Activated CD4-positive, alpha-beta T cell treated with anti-CD3 and anti-CD28 coated beads, Interleukin-2, amount 50 U/mL, for 48 hours (primary cell): ENCODE data around the gene FAM162A.
"Not testable (repeated sequence)": the region's sequence is repeated elsewhere in the genome, so short reads cannot be mapped to it uniquely, and the experiment has no call there.

Experiments used
- DNase-seq, 2 experiments: peaks; one replicate each; pipeline ENCODE4 v3.0.0-alpha.2; 2020

Gene FAM162A

GRCh38 chr3:122383771-122384697, at the start of gene FAM162A:
Gene FAM162A (plus strand): TSS chr3:122384182. CDS start chr3:122384266, 84 bp downstream.
- DNase-seq: peak; percentile 92 to 94

DNA sequence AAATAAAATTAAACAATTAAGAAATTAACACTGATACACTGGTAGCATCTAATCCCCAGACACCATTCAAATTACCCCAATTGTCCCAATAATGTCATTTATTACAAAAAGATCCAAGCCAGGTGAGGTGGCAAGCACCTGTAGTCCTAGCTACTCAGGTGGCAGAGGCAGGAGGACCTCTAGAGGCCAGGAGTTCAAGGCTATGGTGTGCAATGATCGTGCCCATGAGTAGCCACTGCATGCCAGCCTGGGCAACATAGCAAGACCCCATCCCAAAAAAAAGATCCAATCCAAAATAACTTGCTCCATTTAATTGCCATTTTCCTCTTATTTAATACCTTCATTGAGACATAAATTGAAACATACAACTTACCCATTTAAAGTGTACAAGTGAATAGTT, 41.2 kb upstream of the FAM162A start:
- no peak for DNase-seq

DNA sequence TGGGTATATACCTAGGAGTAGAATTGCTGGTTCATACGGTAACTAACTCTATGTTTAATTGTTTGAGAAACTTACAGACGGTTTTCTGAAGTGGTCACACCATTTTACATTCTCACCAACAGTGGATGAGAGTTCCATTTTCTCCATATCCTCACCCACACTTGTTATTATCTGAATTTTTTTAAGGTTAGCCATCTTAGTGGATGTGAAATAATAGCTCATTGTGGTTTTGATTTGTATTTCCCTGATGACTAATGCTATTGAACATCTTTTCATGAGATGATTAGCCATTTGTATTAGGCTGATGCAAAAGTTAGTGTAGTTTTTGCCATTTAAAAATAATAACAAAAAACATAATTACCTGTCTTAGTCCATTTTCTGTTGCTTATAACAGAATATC, 40.3 kb upstream of the FAM162A start:
- DNase-seq: no peak

DNA sequence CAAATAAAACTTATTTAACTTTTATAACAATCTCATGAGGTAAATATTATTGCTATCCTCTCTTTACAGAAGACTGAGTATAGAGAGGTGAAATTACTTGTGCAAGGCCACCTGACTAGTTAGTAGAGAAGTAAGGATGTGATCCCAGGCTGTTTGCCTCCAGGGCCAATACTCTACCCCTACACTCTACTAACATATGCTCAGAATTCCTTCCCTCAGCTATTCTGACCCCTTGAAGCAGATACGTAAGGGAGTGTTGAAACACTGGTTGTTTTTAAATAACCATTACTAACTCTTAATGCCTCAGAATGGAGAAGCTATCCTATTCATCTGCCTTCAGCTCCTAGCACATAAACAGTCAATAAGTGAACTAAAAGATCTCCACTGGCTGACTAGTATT, 34.8 kb upstream of the FAM162A start:
- DNase-seq: no peak

GRCh38 chr3:122350814-122351418, 33.1 kb upstream of the FAM162A start:
- no peak for DNase-seq

DNA sequence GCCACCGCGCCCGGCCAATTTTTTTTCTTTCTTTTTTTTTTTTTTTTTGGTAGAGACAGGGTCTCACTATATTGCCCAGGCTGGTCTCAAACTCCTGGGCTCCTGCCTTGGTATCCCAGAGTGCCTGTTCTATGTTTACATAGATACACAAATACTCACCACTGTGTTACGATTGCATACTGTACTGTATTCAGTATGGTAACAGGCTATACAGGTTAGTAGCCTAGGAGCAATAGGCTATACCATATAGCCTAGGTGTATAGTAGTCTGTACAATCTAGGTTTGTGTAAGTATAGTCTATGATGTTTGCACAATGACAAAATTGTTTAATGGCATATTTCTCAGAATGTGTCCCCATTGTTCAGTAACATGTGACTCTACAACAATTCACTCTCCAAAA, 32.4 kb upstream of the FAM162A start:
- no peak for DNase-seq

DNA sequence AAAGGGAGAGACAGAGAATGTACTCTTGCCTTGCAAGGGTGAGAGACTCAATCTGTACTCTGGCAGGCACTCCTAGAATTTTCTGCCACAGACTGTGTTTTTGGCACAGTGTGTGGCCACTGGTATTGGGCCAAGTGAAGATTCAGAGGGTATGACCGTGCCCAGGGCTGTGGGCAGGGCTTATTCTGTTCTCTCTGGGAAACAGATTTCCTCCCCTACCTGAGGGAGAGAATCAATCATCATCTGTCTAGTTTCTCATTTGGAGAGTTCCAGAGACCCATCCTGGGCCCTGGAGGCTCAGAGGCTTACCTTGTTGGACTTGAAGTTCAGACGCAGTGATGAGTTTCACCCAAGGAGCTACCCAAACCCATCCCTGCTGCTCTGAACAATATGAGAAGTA, 30.8 kb upstream of the FAM162A start:
- no peak for DNase-seq

DNA sequence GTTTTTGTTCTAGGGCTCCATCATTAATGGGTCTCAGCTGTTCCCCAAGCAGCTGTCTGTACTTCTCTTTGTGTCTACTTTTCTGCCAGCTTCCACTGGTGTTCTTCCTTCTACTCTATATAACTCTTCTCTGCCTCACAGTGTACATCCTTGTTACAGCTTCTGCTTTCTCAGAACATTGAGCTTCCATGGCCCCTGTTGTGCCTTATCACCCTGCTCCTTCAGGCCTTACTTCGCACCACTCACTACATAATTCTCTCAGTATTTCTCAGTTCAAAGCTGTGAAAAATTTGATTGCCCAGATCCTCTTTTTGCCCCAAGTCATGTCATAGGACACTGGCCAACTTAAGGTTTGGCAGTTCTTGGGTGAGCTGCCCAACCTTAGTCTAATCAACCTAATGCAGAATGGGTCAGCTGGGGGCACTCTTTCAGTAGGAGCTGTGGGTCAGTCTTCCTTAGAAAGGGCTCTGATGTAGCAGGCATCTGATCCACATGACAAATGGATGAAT, 30.0 kb upstream of the FAM162A start:
- DNase-seq: no peak

DNA sequence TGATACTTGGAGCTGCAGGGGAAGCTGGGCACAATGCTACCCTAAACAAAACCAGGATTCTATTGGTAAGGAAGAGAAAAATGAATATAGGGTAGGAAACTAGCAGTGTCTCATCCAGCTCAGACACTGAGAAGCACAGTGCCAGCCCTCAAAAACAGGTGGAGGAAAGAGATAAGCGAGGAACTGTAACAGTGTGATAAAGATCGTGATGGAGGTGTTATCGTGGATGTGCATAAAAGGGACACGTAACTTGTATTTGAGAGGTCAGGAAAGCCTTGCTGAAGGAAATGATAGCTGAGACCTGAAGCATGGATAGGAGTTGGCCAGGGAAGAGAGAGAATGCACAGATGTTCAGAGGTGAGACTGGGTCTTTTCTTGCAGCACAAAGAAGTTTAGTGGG, 28.4 kb upstream of the FAM162A start:
- DNase-seq: no peak

DNA sequence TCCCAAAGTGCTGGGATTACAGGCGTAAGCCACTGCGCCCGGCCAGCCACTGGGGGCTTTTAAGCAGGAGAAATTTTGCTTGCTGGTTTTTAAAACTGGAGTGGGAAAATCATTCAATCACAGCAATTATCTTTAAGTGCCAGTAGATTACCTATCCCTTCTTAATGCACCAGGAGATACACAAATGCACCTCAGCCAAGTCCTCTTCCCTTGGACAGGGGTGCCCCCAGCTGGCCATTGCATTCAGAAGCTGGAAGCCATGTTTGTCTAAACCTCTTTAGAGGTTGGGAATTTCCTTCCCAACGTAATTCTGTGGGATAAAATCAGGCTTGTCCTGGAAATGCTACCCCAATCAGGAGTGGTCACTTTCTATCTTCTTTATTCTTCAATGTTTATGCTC, 27.6 kb upstream of the FAM162A start:
- peak; percentile 22 to 23 for DNase-seq

DNA sequence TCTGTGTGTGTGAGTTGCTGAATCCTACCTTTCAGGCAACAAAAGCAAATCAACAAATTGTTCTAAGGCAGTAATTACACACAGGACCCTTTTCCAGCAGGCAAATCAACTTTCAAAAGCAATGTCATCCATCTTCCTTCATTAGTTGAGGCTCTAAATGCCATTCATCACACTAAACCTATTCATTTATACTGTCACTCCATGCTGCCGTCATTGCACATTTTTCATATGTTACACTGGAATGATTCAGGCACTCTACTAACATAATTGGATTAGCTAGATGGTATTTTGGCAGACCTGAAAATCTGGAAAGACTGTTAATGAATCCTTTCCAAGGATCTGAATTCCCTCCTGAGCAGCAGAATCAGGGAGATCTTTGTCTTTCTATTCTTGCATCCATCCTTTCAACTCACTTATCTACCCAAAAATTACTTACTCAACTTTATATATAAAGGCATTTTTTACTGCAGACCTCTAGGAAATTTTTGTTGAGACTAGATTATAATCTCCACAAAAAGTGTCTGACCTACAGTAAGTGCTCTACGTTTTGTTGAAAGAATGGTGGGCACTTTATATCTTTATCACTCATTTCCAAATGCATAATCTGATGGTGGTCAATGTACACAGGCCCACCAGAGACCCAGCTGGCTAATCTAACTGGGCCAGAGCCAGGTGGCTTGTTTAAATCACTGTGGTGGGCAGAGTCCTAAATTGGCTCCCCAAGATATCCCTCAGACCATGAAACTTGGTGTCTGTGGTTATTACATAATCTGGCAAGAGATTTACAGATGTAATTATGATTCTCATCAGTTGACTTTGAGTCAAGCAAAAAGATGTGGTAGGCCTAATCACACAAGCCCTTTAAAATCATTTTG, 25.9 kb upstream of the FAM162A start:
- no peak for DNase-seq

DNA sequence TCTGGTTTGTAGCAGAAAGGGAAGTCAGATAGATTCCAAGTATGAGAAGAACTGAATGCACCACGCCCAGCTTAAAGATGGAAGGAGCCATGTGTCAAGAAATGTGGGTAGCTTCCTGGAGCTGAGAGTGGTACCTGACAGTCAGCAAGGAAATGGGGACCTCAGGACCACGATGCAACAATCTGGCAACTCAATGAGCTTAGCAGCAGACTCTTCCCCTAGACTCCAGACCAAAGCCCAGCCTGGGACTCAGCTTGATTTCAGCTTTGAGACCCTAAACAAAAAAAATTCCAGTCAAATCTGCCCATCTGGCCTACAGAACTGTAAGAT, 25.3 kb upstream of the FAM162A start:
- DNase-seq: no peak

GRCh38 chr3:122362026-122362425, 22.0 kb upstream of the FAM162A start:
- no peak for DNase-seq

- no peak for DNase-seq
These were observed 19.5 kb upstream of the FAM162A start for GRCh38 chr3:122364490-122364889.

GRCh38 chr3:122365073-122365472, 18.9 kb upstream of the FAM162A start:
- no peak for DNase-seq

GRCh38 chr3:122365582-122366378, 18.2 kb upstream of the FAM162A start:
- not testable (repeated sequence) for DNase-seq

GRCh38 chr3:122366379-122366749, 17.6 kb upstream of the FAM162A start:
- DNase-seq: no peak

DNA sequence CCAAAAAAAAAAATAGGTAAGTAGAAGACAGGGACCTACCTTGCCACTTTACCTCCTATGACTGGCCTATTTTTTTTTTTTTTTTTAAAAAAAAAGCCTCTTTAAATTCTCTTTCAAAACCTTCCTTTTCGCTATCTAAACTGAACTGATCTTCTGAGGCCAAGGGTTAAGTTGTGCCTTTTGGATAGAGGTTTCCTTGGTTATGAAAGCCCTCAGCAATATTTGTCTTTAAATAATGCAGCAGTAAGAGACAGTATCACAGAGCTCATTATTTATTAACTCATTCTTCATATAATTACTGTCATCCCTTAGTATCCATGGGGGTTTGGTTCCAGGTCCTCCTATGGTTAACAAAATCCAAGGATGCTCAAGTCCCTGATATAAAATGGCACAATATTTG, 9.9 kb upstream of the FAM162A start:
- no peak for DNase-seq

GRCh38 chr3:122377975-122378374, 6.0 kb upstream of the FAM162A start:
- no peak for DNase-seq

DNA sequence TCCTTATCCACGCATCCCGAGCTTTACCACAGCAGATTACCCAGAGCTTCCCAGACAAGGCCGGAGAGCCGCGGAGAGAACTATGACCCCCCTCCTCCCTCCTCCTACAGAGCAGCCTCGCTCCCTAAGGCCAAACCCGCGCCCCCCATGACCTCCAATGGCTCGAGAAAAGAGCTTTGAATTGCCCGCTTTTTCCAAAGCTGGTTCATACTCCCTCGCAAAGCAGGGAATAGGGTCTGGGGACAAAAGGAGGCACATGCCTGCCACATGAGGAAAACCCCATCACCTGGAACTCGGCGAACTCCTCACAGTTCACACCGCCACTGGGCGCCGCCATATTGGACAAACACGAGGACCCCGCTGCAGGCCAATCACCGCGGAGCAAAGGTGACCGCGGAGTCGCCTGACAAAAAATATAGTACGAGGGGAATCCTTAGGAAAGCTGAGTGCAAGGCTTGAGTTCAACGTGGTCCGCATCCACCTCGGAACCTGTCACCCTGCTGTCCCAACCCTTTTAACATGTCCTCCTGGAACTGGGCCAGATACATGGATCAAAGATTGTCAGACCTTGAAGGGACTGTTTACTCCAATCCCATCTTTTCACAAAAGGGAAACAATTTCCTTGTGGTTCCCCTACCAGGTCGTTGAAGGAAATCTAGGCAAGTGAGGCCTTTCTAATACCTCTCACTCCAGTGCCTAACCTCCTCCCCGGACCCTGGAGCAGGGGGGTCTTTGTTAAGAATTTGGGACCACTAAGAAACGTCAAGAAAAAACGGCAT, 905 bp upstream of the FAM162A start, which contains the start of gene MIX23:
MIX23 (minus strand) TSS at position 344 of the 779 bp plus-strand sequence; CDS start at position 337, 7 bp downstream.
- peak; percentile 88 to 93 for DNase-seq

DNA sequence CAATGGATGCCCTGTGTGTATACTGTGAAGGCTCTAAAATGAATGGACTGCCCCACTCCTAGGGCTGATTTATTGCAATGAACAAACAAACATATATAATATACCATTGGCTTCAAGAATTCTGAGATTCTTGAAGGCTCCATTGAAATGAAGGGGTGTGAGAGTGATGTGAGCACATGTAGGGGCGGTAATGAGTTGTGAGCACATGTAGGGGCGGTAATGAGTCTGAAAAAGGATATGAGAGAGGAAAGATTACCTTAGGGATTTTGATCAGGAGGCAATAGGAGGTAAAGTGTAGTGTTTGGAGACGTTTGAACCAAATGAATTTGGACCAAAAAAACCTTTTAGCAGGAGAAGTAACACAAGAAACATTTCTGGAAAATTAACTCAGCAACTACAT, 3.7 kb downstream of the FAM162A start:
- no peak for DNase-seq

- no peak for DNase-seq
These were observed 5.2 kb downstream of the FAM162A start for GRCh38 chr3:122389197-122389596.
